B cell (primary cell): ENCODE data around the gene GPAT3. TPM values are rescaled to one million over a fixed set of nuclear protein-coding genes. Genes with fewer than 3 reads are reported as not detected.

Experiments
- ATAC-seq: fragments of 200-7000 bp; cut with Tn5 transposase; one replicate; pipeline ENCODE4 v1.10.0; 2021; ENCODE audit warnings: low read depth, mild to moderate bottlenecking, moderate number of reproducible peaks, moderate library complexity
- CTCF ChIA-PET: fragments of 350-600 bp; sonication (Branson Sonifier 250); formaldehyde crosslinking; loops from one replicate; lab custom pipeline; 2021; ENCODE audit warnings: antibody characterized with exemption, inconsistent platforms; lab: Charles Lee
- POLR2A ChIA-PET: fragments of 350-600 bp; sonication (Branson Sonifier 250); formaldehyde crosslinking; loops from one replicate; lab custom pipeline; 2021; ENCODE audit warnings: antibody characterized with exemption; lab: Charles Lee
- DNase-seq: peaks from one replicate; pipeline ENCODE4 v3.0.0; 2013
- H2AFZ ChIP-seq: 2 replicates; pipeline ENCODE4 v1.6.1; 2012; ENCODE audit warnings: mild to moderate bottlenecking, low read depth, low read length; ENCODE audit not compliant: insufficient read depth, poor library complexity, severe bottlenecking
- H3K27ac ChIP-seq, 2 donors: 1 replicate in 1 of 2; 2 replicates in 1 of 2; pipeline ENCODE4 v1.5.1; 2012 to 2013; ENCODE audit warnings: low read length in 2 of 2, mild to moderate bottlenecking in 2 of 2, moderate library complexity in 1 of 2
- H3K27me3 ChIP-seq, 4 experiments: fragments of 200-600 bp in 1 of 4; sonication (generic) in 1 of 4; replicated peaks in 1 of 4; 1 replicate in 2 of 4; 2 replicates in 2 of 4; pipeline versions ENCODE4 v1.6.1 to v1.7.0; 2013 to 2016; ENCODE audit warnings: low read length in 3 of 4, mild to moderate bottlenecking in 2 of 4, mixed read lengths in 1 of 4, moderate library complexity in 1 of 4; ENCODE audit not compliant: insufficient read depth in 4 of 4, control insufficient read depth in 3 of 4; ENCODE audit errors: control extremely low read depth in 1 of 4
- H3K36me3 ChIP-seq, 2 experiments: replicated peaks in 1 of 2; 1 replicate in 1 of 2; 2 replicates in 1 of 2; pipeline versions ENCODE4 v1.6.1 to v1.7.1; 2013; ENCODE audit warnings: low read length in 1 of 2; ENCODE audit not compliant: insufficient read depth in 2 of 2, control insufficient read depth in 1 of 2; ENCODE audit errors: control extremely low read depth in 1 of 2, extremely low read depth in 1 of 2
- H3K4me1 ChIP-seq, 2 donors: fragments of 200-600 bp in 1 of 2; sonication (generic) in 1 of 2; 1 replicate in 1 of 2; 2 replicates in 1 of 2; pipeline versions ENCODE4 v1.5.1 to v1.6.1; 2013 to 2017; ENCODE audit warnings: low read length in 2 of 2; ENCODE audit not compliant: control insufficient read depth in 2 of 2, insufficient read depth in 2 of 2
- H3K4me2 ChIP-seq: replicated peaks from 2 replicates; pipeline ENCODE3; 2012; ENCODE audit warnings: mild to moderate bottlenecking, low read depth, low read length; ENCODE audit not compliant: poor library complexity, severe bottlenecking
- H3K4me3 ChIP-seq, 5 experiments: fragments of 200-600 bp in 1 of 5; sonication (generic) in 1 of 5; 1 replicate in 3 of 5; 2 replicates in 2 of 5; pipeline versions ENCODE4 v1.5.1 to v1.7.0; 2011 to 2016; ENCODE audit warnings: low read length in 4 of 5, mild to moderate bottlenecking in 4 of 5, low read depth in 2 of 5, control low read depth in 1 of 5, moderate library complexity in 1 of 5; ENCODE audit not compliant: insufficient read depth in 1 of 5; ENCODE audit errors: control extremely low read depth in 1 of 5, extremely low read depth in 1 of 5
- H3K79me2 ChIP-seq: fragments of 200-600 bp; sonication (generic); one replicate; pipeline ENCODE4 v1.6.0; 2016; ENCODE audit warnings: low read length; ENCODE audit not compliant: control insufficient read depth, insufficient read depth
- H3K9ac ChIP-seq: fragments of 200-600 bp; sonication (generic); 2 replicates; pipeline ENCODE4 v1.6.1; 2017; ENCODE audit warnings: mild to moderate bottlenecking, low read length, moderate library complexity
- H3K9me3 ChIP-seq, 3 donors: one replicate each; pipeline versions ENCODE4 v1.6.1 to v1.7.1; 2013; ENCODE audit warnings: low read length in 2 of 3; ENCODE audit not compliant: control insufficient read depth in 2 of 3, insufficient read depth in 1 of 3; ENCODE audit errors: control extremely low read depth in 1 of 3
- H4K20me1 ChIP-seq: 2 replicates; pipeline ENCODE4 v1.6.0; 2012; ENCODE audit warnings: mild to moderate bottlenecking, low read length; ENCODE audit not compliant: insufficient read depth, control insufficient read depth, poor library complexity, severe bottlenecking
- H3K27ac Mint-ChIP-seq: one replicate; pipeline ENCODE4 v1.8.0; 2021; ENCODE audit warnings: mixed read lengths
- H3K27me3 Mint-ChIP-seq: one replicate; pipeline ENCODE4 v1.8.0; 2021; ENCODE audit warnings: mixed read lengths
- H3K4me1 Mint-ChIP-seq: one replicate; pipeline ENCODE4 v1.8.0; 2021; ENCODE audit warnings: mixed read lengths
- H3K4me3 Mint-ChIP-seq: one replicate; pipeline ENCODE4 v1.8.0; 2021; ENCODE audit warnings: mixed read lengths
- H3K9me3 Mint-ChIP-seq: one replicate; pipeline ENCODE4 v1.8.0; 2022; ENCODE audit warnings: mixed read lengths; ENCODE audit not compliant: insufficient read depth
- EZH2 ChIP-seq: IDR thresholded peaks from 2 replicates; pipeline ENCODE4 v1.6.1; 2012; ENCODE audit warnings: borderline replicate concordance, low read depth, mild to moderate bottlenecking, moderate library complexity, low read length; ENCODE audit not compliant: insufficient read depth, poor library complexity, severe bottlenecking
- WGBS: methylation state at CpG from one replicate; pipeline ENCODE4 v1.1.5; 2013; ENCODE audit warnings: missing lambda C conversion rate; ENCODE audit not compliant: insufficient coverage; 5-methylcytosine and 5-hydroxymethylcytosine counted together
- intact Hi-C: fragments of 100-400 bp; cut with micrococcal nuclease; formaldehyde crosslinking; loops from one replicate; pipeline ENCODE4 v1.10.0; 2022
- polyA plus RNA-seq: library from polyadenylated mRNA; depleted of rRNA; stranded (reverse); fragments of >200 nt; gene quantifications from 2 replicates; pipeline ENCODE4 v1.2.3, GENCODE V29; 2012
- total RNA-seq, 2 donors: library from RNA; stranded (reverse); fragments of 120-200 nt in 1 of 2; gene quantifications; 1 replicate in 1 of 2; 2 replicates in 1 of 2; pipeline versions ENCODE4 v1.2.3 to v1.2.4, GENCODE V29; 2013 to 2022
- TF ChIP-seq, protein P1 (sequence below): fragments of 200-600 bp; IDR thresholded peaks from one replicate; pipeline ENCODE4 v1.8.0; 2022; ENCODE audit warnings: antibody characterized with exemption, mild to moderate bottlenecking

The GPAT3 gene
- total and polyA plus RNA-seq, 2 donors (not counting 1 experiment from before 2014, with no cell fraction given): 0.06 to 0.89 TPM

DNA sequence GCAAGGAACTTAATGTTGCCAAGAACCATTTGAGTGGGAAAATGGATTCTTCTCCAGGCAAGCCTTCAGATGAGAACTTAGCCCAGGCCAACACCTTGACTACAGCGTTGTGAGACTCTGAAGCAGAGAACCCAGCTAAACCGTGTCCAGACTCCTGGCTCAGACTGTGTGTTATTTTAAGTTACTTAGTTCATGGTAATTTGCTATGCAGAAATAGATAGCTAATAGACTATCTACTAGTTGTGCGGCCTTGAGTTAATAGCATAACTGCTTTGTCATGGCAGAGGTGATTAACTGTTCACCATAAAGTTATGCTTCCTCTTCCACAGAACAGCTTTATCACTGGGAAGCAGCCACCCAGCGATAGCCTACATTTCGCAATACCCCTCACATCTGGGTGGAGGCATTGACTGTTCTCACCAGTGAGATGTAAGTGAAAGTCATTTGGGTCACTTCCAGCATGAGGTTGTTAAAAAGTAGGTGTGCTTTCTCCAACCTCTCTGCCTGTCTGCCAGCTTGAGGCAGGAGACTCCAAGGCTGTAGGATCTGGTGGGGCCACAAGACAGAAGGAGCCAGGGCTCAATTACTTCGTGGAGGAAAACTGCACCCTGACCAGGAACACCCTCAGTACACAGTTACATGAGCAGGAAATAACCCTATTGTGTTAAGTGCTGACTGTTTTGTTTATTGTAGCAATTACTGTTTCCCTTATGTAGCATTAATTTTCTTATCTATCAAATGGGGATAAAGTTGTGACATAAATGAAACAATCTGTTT lies 94.2 kb downstream of the GPAT3 start:
- DNase-seq: no peak
- H3K4me2 ChIP-seq: no peak overlapping the region
- no peaks in the 10 kb centered on the region for H4K20me1 ChIP-seq
- intact Hi-C loops: no loop called here
- Mint-ChIP-seq H3K27me3 (peaks cover 16% of the 10 kb centered on the region), H3K4me3 (no peak overlapping the region), H3K9me3 (no peaks in the 10 kb centered on the region), H3K4me1 (no peaks in the 10 kb centered on the region), H3K27ac (no peak overlapping the region)
- no peak overlapping the region for H3K27ac ChIP-seq
- H3K79me2 ChIP-seq: no peaks in the 10 kb centered on the region
- no peak for ATAC-seq
- H3K4me3 ChIP-seq: no peak overlapping the region
- H3K36me3 ChIP-seq: no peaks in the 10 kb centered on the region
- ChIA-PET POLR2A (no interaction called here), CTCF (interaction anchor here (0.9 to 1.5 kb wide), 4 partner anchors 11 to 48 kb away, joined by 3 to 9 read pairs (median 4); no protein-coding TSS in a partner anchor)
- H3K9me3 ChIP-seq: no peaks in the 10 kb centered on the region
- TF ChIP-seq, protein P1, sequence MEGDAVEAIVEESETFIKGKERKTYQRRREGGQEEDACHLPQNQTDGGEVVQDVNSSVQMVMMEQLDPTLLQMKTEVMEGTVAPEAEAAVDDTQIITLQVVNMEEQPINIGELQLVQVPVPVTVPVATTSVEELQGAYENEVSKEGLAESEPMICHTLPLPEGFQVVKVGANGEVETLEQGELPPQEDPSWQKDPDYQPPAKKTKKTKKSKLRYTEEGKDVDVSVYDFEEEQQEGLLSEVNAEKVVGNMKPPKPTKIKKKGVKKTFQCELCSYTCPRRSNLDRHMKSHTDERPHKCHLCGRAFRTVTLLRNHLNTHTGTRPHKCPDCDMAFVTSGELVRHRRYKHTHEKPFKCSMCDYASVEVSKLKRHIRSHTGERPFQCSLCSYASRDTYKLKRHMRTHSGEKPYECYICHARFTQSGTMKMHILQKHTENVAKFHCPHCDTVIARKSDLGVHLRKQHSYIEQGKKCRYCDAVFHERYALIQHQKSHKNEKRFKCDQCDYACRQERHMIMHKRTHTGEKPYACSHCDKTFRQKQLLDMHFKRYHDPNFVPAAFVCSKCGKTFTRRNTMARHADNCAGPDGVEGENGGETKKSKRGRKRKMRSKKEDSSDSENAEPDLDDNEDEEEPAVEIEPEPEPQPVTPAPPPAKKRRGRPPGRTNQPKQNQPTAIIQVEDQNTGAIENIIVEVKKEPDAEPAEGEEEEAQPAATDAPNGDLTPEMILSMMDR: no peak
- no peak for TF ChIP-seq EZH2
- H3K4me1 ChIP-seq: no peaks in the 10 kb centered on the region
- peaks cover 0 to 7% (median 0%) of the 10 kb centered on the region in 4 experiments for H3K27me3 ChIP-seq
- no peak overlapping the region for H2AFZ ChIP-seq
- no peak overlapping the region for H3K9ac ChIP-seq
- WGBS: no CpG with 5 or more reads among the region's 6 CpGs

DNA sequence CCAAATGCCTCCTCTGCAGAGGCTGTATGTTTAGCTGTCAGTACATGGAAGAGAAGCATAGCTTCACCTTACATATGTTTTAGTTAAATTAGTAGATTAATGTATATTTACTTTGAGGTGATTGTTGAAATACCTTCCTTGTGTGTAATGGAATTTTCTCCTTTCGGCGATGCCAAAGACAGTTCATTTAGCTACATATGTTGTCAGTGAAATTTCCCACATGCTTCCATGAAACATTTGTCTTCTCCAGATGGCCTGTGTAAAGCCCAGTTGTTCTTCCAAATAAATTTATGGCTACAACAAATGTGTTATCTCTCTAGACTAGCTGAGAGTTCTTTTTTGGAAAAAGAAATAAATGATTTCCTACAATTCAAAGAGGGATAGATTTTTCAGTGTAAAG lies 95.2 kb downstream of the GPAT3 start:
- TF ChIP-seq, protein P1: no peak
- TF ChIP-seq EZH2: no peak
- H3K27me3 ChIP-seq: peaks cover 0 to 7% (median 0%) of the 10 kb centered on the region in 4 experiments
- DNase-seq (no peak), ATAC-seq (no peak)
- Mint-ChIP-seq H3K9me3 (no peaks in the 10 kb centered on the region), H3K27me3 (peaks cover 16% of the 10 kb centered on the region), H3K4me1 (no peaks in the 10 kb centered on the region), H3K4me3 (no peak overlapping the region), H3K27ac (no peak overlapping the region)
- no peaks in the 10 kb centered on the region for H4K20me1 ChIP-seq
- H3K79me2 ChIP-seq: no peaks in the 10 kb centered on the region
- no peaks in the 10 kb centered on the region for H3K9me3 ChIP-seq
- H3K4me2 ChIP-seq: no peak overlapping the region
- intact Hi-C loops: no loop called here
- no peak overlapping the region for H3K4me3 ChIP-seq
- H3K9ac ChIP-seq: no peak overlapping the region
- no peak overlapping the region for H3K27ac ChIP-seq
- ChIA-PET POLR2A (no interaction called here), CTCF (interaction anchor here (0.9 to 1.4 kb wide), 3 partner anchors 11 to 49 kb away, joined by 3 to 5 read pairs (median 3); no protein-coding TSS in a partner anchor)
- 100% methylated on average over 1 of the region's 2 CpGs for WGBS
- no peak overlapping the region for H2AFZ ChIP-seq
- no peaks in the 10 kb centered on the region for H3K4me1 ChIP-seq
- no peaks in the 10 kb centered on the region for H3K36me3 ChIP-seq
